SH-SY5Y (cell line): ENCODE data around the gene NFIA.

Experiments
- GATA2 ChIP-seq: IDR thresholded peaks from 2 replicates; pipeline ENCODE4 v1.6.1; 2011; ENCODE audit warnings: mild to moderate bottlenecking, low read depth, low read length
- GATA3 ChIP-seq: IDR thresholded peaks from 2 replicates; pipeline ENCODE4 v1.6.1; 2011; ENCODE audit warnings: low read depth, mild to moderate bottlenecking, low read length, moderate library complexity

GRCh38 chr1:61222240-61222639 is 139.9 kb downstream of the NFIA start:
- TF ChIP-seq GATA3, result no peak
- no peak for TF ChIP-seq GATA2
